ENCODE measurements around the gene CASKIN2.

CASKIN2 gene

GRCh38 chr17:75546181-75546580 lies 30.8 kb upstream of the CASKIN2 start:
- DNase-seq (ENCODE audit: low read depth) = no peak
- TF ChIP-seq CTCF (IDR thresholded peaks at IDR 0.05; ENCODE audit: control insufficient read depth, extremely low read depth, insufficient read depth) = no peak
- H3K4me3 ChIP-seq (ENCODE audit: low read depth, low read length) = no peak overlapping the region

GRCh38 chr17:75544250-75544649 lies 28.9 kb upstream of the CASKIN2 start:
- TF ChIP-seq CTCF (IDR thresholded peaks at IDR 0.05; ENCODE audit: control insufficient read depth, extremely low read depth, insufficient read depth) = no peak
- DNase-seq (ENCODE audit: low read depth) = no peak
- no peak overlapping the region for H3K4me3 ChIP-seq (ENCODE audit: low read depth, low read length)

- no peak overlapping the region for H3K4me3 ChIP-seq (ENCODE audit: low read depth, low read length)
- no peak for TF ChIP-seq CTCF (IDR thresholded peaks at IDR 0.05; ENCODE audit: control insufficient read depth, extremely low read depth, insufficient read depth)
- DNase-seq (ENCODE audit: low read depth) = no peak
Measured at GRCh38 chr17:75542728-75543336, 27.5 kb upstream of the CASKIN2 start.

- no peak overlapping the region for H3K4me3 ChIP-seq (ENCODE audit: low read depth, low read length)
- DNase-seq (ENCODE audit: low read depth) = no peak
- TF ChIP-seq CTCF (IDR thresholded peaks at IDR 0.05; ENCODE audit: control insufficient read depth, extremely low read depth, insufficient read depth) = no peak
Measured at GRCh38 chr17:75542229-75542628, 26.9 kb upstream of the CASKIN2 start.

GRCh38 chr17:75540923-75541503 lies 25.7 kb upstream of the CASKIN2 start:
- no peak overlapping the region for H3K4me3 ChIP-seq (ENCODE audit: low read depth, low read length)
- no peak for TF ChIP-seq CTCF (IDR thresholded peaks at IDR 0.05; ENCODE audit: control insufficient read depth, extremely low read depth, insufficient read depth)
- no peak for DNase-seq (ENCODE audit: low read depth)

- DNase-seq (ENCODE audit: low read depth) = no peak
- H3K4me3 ChIP-seq (ENCODE audit: low read depth, low read length) = no peak overlapping the region
- TF ChIP-seq CTCF (IDR thresholded peaks at IDR 0.05; ENCODE audit: control insufficient read depth, extremely low read depth, insufficient read depth) = no peak
Measured at GRCh38 chr17:75539967-75540729, 24.8 kb upstream of the CASKIN2 start.

Data from LNCaP clone FGC (cell line).